IMR-90 (cell line): ENCODE measurements around the gene TSPEAR. TPM values are rescaled to one million over a fixed set of nuclear protein-coding genes. Genes with fewer than 3 reads are reported as not detected.

ENCODE experiments used
- ATAC-seq: fragments of 200-7000 bp; cut with Tn5 transposase; 2 replicates; pipeline ENCODE4 v1.9.1; 2020; ENCODE audit warnings: low read depth, mild to moderate bottlenecking, moderate library complexity
- BruUV-seq: library from RNA; stranded (reverse); fragments of 400-500 nt; replicated peaks from 2 replicates; lab custom pipeline; 2021; lab: Mats Ljungman, UMichigan
- CTCF ChIA-PET: fragments of 300-600 bp; formaldehyde crosslinking; extraction: SDS; loops from one replicate; lab custom pipeline; 2021; ENCODE audit warnings: antibody characterized with exemption; lab: Yijun Ruan, JAX
- POLR2A ChIA-PET: fragments of 300-600 bp; sonication (Branson Sonifier 250); formaldehyde crosslinking; loops from one replicate; lab custom pipeline; 2022; ENCODE audit warnings: antibody characterized with exemption; ENCODE audit not compliant: unreplicated experiment; lab: Charles Lee
- DNase-seq: peaks from one replicate; pipeline ENCODE4 v3.0.0; 2013
- H2AFZ ChIP-seq: replicated peaks from 2 replicates; pipeline ENCODE3; 2013; ENCODE audit warnings: low read length, mild to moderate bottlenecking; ENCODE audit not compliant: poor library complexity
- H2AK5ac ChIP-seq: 2 replicates; pipeline ENCODE4 v1.6.1; 2013; ENCODE audit warnings: low read depth, low read length, inconsistent platforms
- H2AK9ac ChIP-seq: replicated peaks from 2 replicates; pipeline ENCODE3; 2013; ENCODE audit warnings: mild to moderate bottlenecking, low read depth, low read length, moderate library complexity; ENCODE audit not compliant: poor library complexity
- H2BK120ac ChIP-seq: 2 replicates; pipeline ENCODE4 v1.6.1; 2013; ENCODE audit warnings: low read depth, low read length, inconsistent platforms
- H2BK15ac ChIP-seq: 3 replicates; pipeline ENCODE4 v1.6.1; 2013; ENCODE audit warnings: low read depth, low read length, inconsistent platforms
- H2BK20ac ChIP-seq: 2 replicates; pipeline ENCODE4 v1.6.1; 2013; ENCODE audit warnings: low read depth, mild to moderate bottlenecking, inconsistent platforms, low read length, moderate library complexity
- H2BK5ac ChIP-seq: 2 replicates; pipeline ENCODE4 v1.6.1; 2013; ENCODE audit warnings: mild to moderate bottlenecking, low read depth, low read length, inconsistent platforms; ENCODE audit not compliant: poor library complexity, severe bottlenecking
- H3K14ac ChIP-seq: replicated peaks from 2 replicates; pipeline ENCODE4 v1.6.1; 2013; ENCODE audit warnings: low read depth, low read length, inconsistent platforms
- H3K18ac ChIP-seq: 2 replicates; pipeline ENCODE4 v1.6.1; 2013; ENCODE audit warnings: low read depth, low read length, control low read depth
- H3K23ac ChIP-seq: 2 replicates; pipeline ENCODE4 v1.6.1; 2013; ENCODE audit warnings: low read depth, low read length, inconsistent platforms
- H3K27ac ChIP-seq: 2 replicates; pipeline ENCODE4 v1.5.1; 2013; ENCODE audit warnings: mild to moderate bottlenecking, control low read depth, low read length; ENCODE audit not compliant: insufficient read depth
- H3K27me3 ChIP-seq: 2 replicates; pipeline ENCODE4 v1.6.1; 2013; ENCODE audit warnings: low read length; ENCODE audit not compliant: control insufficient read depth, insufficient read depth
- H3K36me3 ChIP-seq: 2 replicates; pipeline ENCODE4 v1.6.1; 2013; ENCODE audit warnings: low read length, mixed read lengths; ENCODE audit not compliant: control insufficient read depth, insufficient read depth
- H3K4ac ChIP-seq: 2 replicates; pipeline ENCODE4 v1.6.1; 2013; ENCODE audit warnings: low read depth, low read length, inconsistent platforms
- H3K4me1 ChIP-seq: 2 replicates; pipeline ENCODE4 v1.6.1; 2013; ENCODE audit warnings: low read length, mixed read lengths; ENCODE audit not compliant: control insufficient read depth, insufficient read depth
- H3K4me2 ChIP-seq: 2 replicates; pipeline ENCODE4 v1.6.1; 2013; ENCODE audit warnings: low read depth, mild to moderate bottlenecking, control low read depth, low read length, moderate library complexity
- H3K4me3 ChIP-seq: 2 replicates; pipeline ENCODE4 v1.5.1; 2013; ENCODE audit warnings: low read depth, mild to moderate bottlenecking, control low read depth, low read length, moderate library complexity; ENCODE audit not compliant: insufficient read depth
- H3K56ac ChIP-seq: 2 replicates; pipeline ENCODE4 v1.6.1; 2013; ENCODE audit warnings: low read length, inconsistent platforms; ENCODE audit not compliant: insufficient read depth; ENCODE audit errors: extremely low read depth
- H3K79me1 ChIP-seq, 2 experiments: 2 replicates each; pipeline ENCODE4 v1.6.1; 2013; ENCODE audit warnings: low read length in 2 of 2, inconsistent platforms in 1 of 2, low read depth in 1 of 2
- H3K9ac ChIP-seq: 2 replicates; pipeline ENCODE4 v1.6.1; 2013; ENCODE audit warnings: low read depth, low read length, control low read depth
- H3K9me1 ChIP-seq: 2 replicates; pipeline ENCODE4 v1.6.1; 2013; ENCODE audit warnings: low read length, inconsistent platforms; ENCODE audit not compliant: insufficient read depth
- H3K9me3 ChIP-seq: 2 replicates; pipeline ENCODE4 v1.6.1; 2013; ENCODE audit warnings: low read length; ENCODE audit not compliant: control insufficient read depth, insufficient read depth
- H4K20me1 ChIP-seq: 2 replicates; pipeline ENCODE4 v1.6.1; 2013; ENCODE audit warnings: low read length, inconsistent platforms; ENCODE audit not compliant: insufficient read depth
- H4K5ac ChIP-seq: 2 replicates; pipeline ENCODE4 v1.6.1; 2013; ENCODE audit warnings: mild to moderate bottlenecking, low read depth, low read length, control low read depth
- H4K8ac ChIP-seq, 2 experiments: 2 replicates each; pipeline ENCODE4 v1.6.1; 2013; ENCODE audit warnings: low read depth in 2 of 2, low read length in 2 of 2, control low read depth in 1 of 2, inconsistent platforms in 1 of 2
- H4K91ac ChIP-seq: 2 replicates; pipeline ENCODE4 v1.6.1; 2013; ENCODE audit warnings: low read depth, low read length, inconsistent platforms; ENCODE audit not compliant: insufficient read depth
- BHLHE40 ChIP-seq: fragments of 150-350 bp; IDR thresholded peaks from 2 replicates; pipeline ENCODE4 v1.6.1; 2016; ENCODE audit warnings: mild to moderate bottlenecking, low read depth, low read length
- CEBPB ChIP-seq: IDR thresholded peaks from 2 replicates; pipeline ENCODE4 v1.6.1; 2012; ENCODE audit warnings: low read depth, low read length, improper control_type of control experiment
- CHD1 ChIP-seq: IDR thresholded peaks from 2 replicates; pipeline ENCODE4 v1.6.1; 2012; ENCODE audit warnings: low read depth, low read length, improper control_type of control experiment
- CTCF ChIP-seq: conservative IDR thresholded peaks from 2 replicates; pipeline ENCODE4 v1.5.1; 2012; ENCODE audit warnings: mild to moderate bottlenecking, low read depth, low read length, improper control_type of control experiment
- ELK1 ChIP-seq: fragments of 150-350 bp; IDR thresholded peaks from 2 replicates; pipeline ENCODE4 v1.6.1; 2016; ENCODE audit warnings: low read depth, mild to moderate bottlenecking, low read length, moderate library complexity, borderline replicate concordance
- FOS ChIP-seq: fragments of 150-350 bp; IDR thresholded peaks from 2 replicates; pipeline ENCODE4 v1.6.1; 2016; ENCODE audit warnings: low read depth, low read length
- MAFK ChIP-seq: IDR thresholded peaks from 2 replicates; pipeline ENCODE4 v1.6.1; 2012; ENCODE audit warnings: low read depth, low read length, improper control_type of control experiment
- MAZ ChIP-seq: IDR thresholded peaks from 2 replicates; pipeline ENCODE4 v1.6.1; 2012; ENCODE audit warnings: low read depth, mild to moderate bottlenecking, low read length, improper control_type of control experiment, moderate library complexity, borderline replicate concordance
- MXI1 ChIP-seq: IDR thresholded peaks from 2 replicates; pipeline ENCODE4 v1.6.1; 2012; ENCODE audit warnings: low read depth, mild to moderate bottlenecking, low read length, moderate library complexity, borderline replicate concordance
- NFE2L2 ChIP-seq: fragments of 150-350 bp; IDR thresholded peaks from 2 replicates; pipeline ENCODE4 v1.6.1; 2016; ENCODE audit warnings: low read depth, mild to moderate bottlenecking, low read length
- POLR2A ChIP-seq: IDR thresholded peaks from 2 replicates; pipeline ENCODE4 v1.6.1; 2012; ENCODE audit warnings: mild to moderate bottlenecking, low read depth, low read length
- RAD21 ChIP-seq: IDR thresholded peaks from 2 replicates; pipeline ENCODE4 v1.6.1; 2012; ENCODE audit warnings: low read length, improper control_type of control experiment
- RCOR1 ChIP-seq: IDR thresholded peaks from 2 replicates; pipeline ENCODE4 v1.6.1; 2012; ENCODE audit warnings: mild to moderate bottlenecking, low read length, improper control_type of control experiment; ENCODE audit not compliant: insufficient replicate concordance
- RFX5 ChIP-seq: IDR thresholded peaks from 2 replicates; pipeline ENCODE4 v1.8.0; 2012; ENCODE audit warnings: low read depth, mild to moderate bottlenecking, low read length, moderate library complexity
- SMC3 ChIP-seq: fragments of 150-350 bp; IDR thresholded peaks from 2 replicates; pipeline ENCODE4 v1.6.1; 2016; ENCODE audit warnings: low read depth, mild to moderate bottlenecking, antibody characterized with exemption, low read length, moderate library complexity
- USF2 ChIP-seq: fragments of 150-350 bp; IDR thresholded peaks from 2 replicates; pipeline ENCODE4 v1.6.1; 2017; ENCODE audit warnings: mild to moderate bottlenecking, antibody characterized with exemption, low read length, low read depth
- WGBS, 2 experiments: methylation state at CpG; one replicate each; pipeline versions ENCODE4 v1.1.5 to v1.1.7; 2013; ENCODE audit warnings: missing lambda C conversion rate in 2 of 2; ENCODE audit not compliant: insufficient read length in 1 of 2; ENCODE audit errors: extremely low coverage in 2 of 2; 5-methylcytosine and 5-hydroxymethylcytosine counted together
- dilution Hi-C: fragments of 300-500 bp; cut with HindIII; formaldehyde crosslinking; loops from one replicate; pipeline ENCODE4 v1.14.3; 2018; ENCODE audit warnings: low sequenced_read_pairs; ENCODE audit not compliant: unreplicated experiment
- in situ Hi-C: fragments of 300-500 bp; cut with MboI; formaldehyde crosslinking; loops from 3 replicates; pipeline ENCODE4 v1.14.3; 2019; ENCODE audit warnings: low sequenced_read_pairs, inconsistent platforms, mixed read lengths
- intact Hi-C: fragments of 100-400 bp; cut with micrococcal nuclease; formaldehyde crosslinking; loops from 2 replicates; pipeline ENCODE4 v1.10.0; 2022
- polyA plus RNA-seq, 3 experiments: library from polyadenylated mRNA; depleted of rRNA; stranded (reverse); fragments of >200 nt; gene quantifications; 2 replicates each; pipeline ENCODE4 v1.2.3, GENCODE V29; 2012; ENCODE audit warnings: low replicate concordance in 1 of 3
- total RNA-seq: library from RNA; depleted of rRNA; stranded (reverse); fragments of >200 nt; gene quantifications from 2 replicates; pipeline ENCODE4 v1.2.3, GENCODE V29; 2012

Gene TSPEAR
- total and polyA plus RNA-seq, 2 of the 4 experiments (the other 2 are of a cell fraction) = not detected

- Histone ChIP-seq H3K4me2 (no peak overlapping the region), H3K79me1 (no peaks in the 10 kb centered on the region), H2AK9ac (no peak overlapping the region), H2AFZ (no peak overlapping the region), H3K27me3 (peaks cover 21% of the 10 kb centered on the region), H2BK20ac (no peak overlapping the region), H3K23ac (no peak overlapping the region), H4K5ac (no peak overlapping the region), H4K20me1 (no peaks in the 10 kb centered on the region), H3K4me1 (no peaks in the 10 kb centered on the region), H2AK5ac (no peak overlapping the region), H3K36me3 (no peaks in the 10 kb centered on the region), H3K4ac (no peak overlapping the region), H3K9me3 (no peaks in the 10 kb centered on the region), H4K91ac (no peak overlapping the region), H3K9me1 (no peaks in the 10 kb centered on the region), H3K27ac (no peak overlapping the region), H3K56ac (no peak overlapping the region), H4K8ac (no peak overlapping the region), H2BK5ac (no peak overlapping the region), H2BK15ac (no peak overlapping the region), H3K4me3 (no peak overlapping the region), H3K9ac (no peak overlapping the region), H3K18ac (no peak overlapping the region), H3K14ac (no peak overlapping the region), H2BK120ac (no peak overlapping the region)
- WGBS, 2 experiments = 48% methylated on average over 5 of the region's 13 CpGs; no CpG with 5 or more reads in 1 of the 2 experiments
- CTCF ChIA-PET = no interaction called here
- POLR2A ChIA-PET = no interaction called here
- intact Hi-C loops (no loop called here), in situ Hi-C loops (no loop called here), dilution Hi-C loops (no loop called here)
- TF ChIP-seq MAZ = no peak
- TF ChIP-seq SMC3 = no peak
- no peak for TF ChIP-seq RCOR1
- TF ChIP-seq MAFK = no peak
- TF ChIP-seq NFE2L2 = no peak
- no peak for TF ChIP-seq MXI1
- TF ChIP-seq BHLHE40 = no peak
- no peak for TF ChIP-seq RFX5
- TF ChIP-seq POLR2A = no peak
- no peak for TF ChIP-seq CEBPB
- no peak for TF ChIP-seq FOS
- TF ChIP-seq RAD21 = no peak
- TF ChIP-seq ELK1 = no peak
- TF ChIP-seq CHD1 = no peak
- no peak for TF ChIP-seq CTCF
- TF ChIP-seq USF2 = no peak
- no peak for ATAC-seq
- no TSS peak for BruUV-seq
- no peak for DNase-seq
Observed at GRCh38 chr21:44552681-44553080, 158.7 kb downstream of the TSPEAR start.
